ENCODE data around the gene SIGLECL1. TPM values are rescaled to one million over a fixed set of nuclear protein-coding genes. Genes with fewer than 3 reads are reported as not detected.

SIGLECL1 gene
- polyA plus RNA-seq, 3 donors: not detected

- no peak for DNase-seq (ENCODE audit: extremely low read depth in 1 of 11, low read depth in 9 of 11, low spot score in 4 of 11)
Measured at GRCh38 chr19:51293571-51294210, 42.8 kb downstream of the SIGLECL1 start.

GRCh38 chr19:51294211-51294976, 43.5 kb downstream of the SIGLECL1 start:
- DNase-seq (ENCODE audit: extremely low read depth in 1 of 11, low read depth in 9 of 11, low spot score in 4 of 11): no peak

DNA sequence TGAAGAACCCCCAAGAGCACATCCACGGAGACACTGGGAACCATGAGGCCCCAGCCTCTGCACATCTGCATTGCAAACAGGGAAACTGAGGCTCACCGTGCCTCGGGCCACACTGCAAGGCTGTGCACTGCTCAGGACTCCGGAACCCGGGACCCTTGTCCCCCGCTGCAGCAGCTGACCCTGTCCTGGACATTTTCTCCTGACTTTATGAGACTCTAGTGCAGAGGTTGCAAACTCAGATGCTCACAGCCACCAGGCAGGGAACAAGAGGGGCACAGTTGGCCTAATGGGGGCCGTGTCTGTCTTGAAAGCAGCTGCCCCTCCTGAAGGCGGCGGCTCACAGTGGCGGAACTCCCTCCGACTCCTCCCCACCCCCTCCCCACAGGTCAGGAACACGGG, 44.1 kb downstream of the SIGLECL1 start:
- DNase-seq (ENCODE audit: extremely low read depth in 1 of 11, low read depth in 9 of 11, low spot score in 4 of 11): no peak

GRCh38 chr19:51295382-51296126, 44.7 kb downstream of the SIGLECL1 start:
- no peak for DNase-seq (ENCODE audit: extremely low read depth in 1 of 11, low read depth in 9 of 11, low spot score in 4 of 11)

DNA sequence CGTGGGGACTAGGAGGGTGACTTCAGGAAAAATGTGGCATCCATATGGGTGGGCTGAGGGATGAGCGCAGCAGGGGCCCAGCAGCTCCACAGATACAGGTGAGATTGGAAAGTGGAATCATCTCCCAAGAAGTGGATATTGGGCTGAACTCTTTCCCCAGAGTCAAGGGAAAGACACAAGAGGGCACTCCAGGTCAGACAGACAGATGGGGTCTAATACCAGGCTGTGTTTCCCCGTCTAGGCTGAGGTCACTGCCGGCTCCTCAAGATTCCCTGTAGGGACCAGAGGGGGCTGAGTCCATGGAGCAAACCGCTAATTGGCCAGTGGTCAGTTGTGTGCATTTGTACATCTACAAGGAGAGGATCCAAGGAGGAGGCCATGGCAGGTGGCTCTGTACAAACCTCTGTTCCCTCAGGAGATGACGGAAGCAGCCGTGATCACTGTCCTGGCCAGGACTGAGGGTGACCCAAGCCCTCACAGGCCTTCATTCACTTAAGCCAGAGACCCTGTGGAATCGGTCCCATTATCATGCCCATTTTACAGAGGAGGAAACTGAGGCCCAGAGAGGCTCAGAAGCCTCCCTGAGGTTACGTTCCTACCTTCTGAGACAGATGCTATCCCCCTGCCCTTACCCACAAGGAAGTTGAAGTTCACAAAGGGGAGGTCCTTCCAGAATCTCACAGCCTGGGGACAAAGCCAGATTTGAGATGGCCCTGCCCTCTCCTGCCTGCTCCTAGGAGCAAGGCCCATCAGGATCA, 45.6 kb downstream of the SIGLECL1 start:
- DNase-seq (ENCODE audit: extremely low read depth in 1 of 11, low read depth in 9 of 11, low spot score in 4 of 11): no peak

DNA sequence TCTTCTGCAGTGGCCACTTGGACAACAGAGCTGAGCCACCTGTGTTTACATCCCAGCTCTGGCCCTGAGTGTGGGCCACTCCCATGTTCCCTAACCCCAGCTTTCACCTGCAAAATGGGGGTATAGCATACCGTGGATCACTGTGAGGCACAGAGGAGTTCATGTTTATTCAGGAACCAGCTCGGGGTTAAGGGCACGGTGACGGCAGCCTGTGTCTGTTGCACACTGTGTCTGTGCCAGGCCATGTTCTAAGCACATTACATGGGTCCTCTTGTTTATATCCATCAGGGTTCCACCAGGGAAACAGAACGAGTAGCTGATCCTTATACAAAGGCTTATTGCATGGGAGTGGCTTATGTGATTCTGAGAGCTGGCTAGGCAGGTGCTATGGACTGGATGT, 46.5 kb downstream of the SIGLECL1 start:
- DNase-seq (ENCODE audit: extremely low read depth in 1 of 11, low read depth in 9 of 11, low spot score in 4 of 11): no peak

GRCh38 chr19:51301266-51301665, 50.4 kb downstream of the SIGLECL1 start:
- DNase-seq (ENCODE audit: extremely low read depth in 1 of 11, low read depth in 9 of 11, low spot score in 4 of 11): no peak

DNA sequence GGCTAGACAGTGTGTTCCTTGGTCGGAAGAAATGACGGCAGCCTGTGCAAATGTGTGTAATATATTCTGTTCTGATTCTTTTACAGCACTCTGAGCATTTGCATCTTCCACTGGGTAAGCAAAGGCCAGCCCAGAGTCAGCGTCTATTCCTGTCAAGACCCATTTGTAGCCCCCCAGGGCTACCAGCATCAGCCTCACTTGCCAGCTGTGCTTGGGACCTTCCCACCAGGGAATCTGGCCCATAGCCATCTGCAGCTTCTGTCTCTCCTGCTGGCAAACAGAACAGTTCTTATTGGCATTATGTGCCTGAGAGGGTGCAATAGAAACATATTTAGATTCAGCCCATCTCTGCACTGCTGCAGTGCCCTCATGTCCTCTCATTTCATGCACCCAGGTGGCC, 54.6 kb downstream of the SIGLECL1 start:
- DNase-seq (ENCODE audit: extremely low read depth in 1 of 11, low read depth in 9 of 11, low spot score in 4 of 11): no peak

GRCh38 chr19:51311351-51312257, 60.7 kb downstream of the SIGLECL1 start, which contains the start of gene IGLON5:
Gene IGLON5, plus strand, starts transcription at chr19:51311644. Its CDS starts 204 bp downstream, at chr19:51311848.
- DNase-seq (ENCODE audit: extremely low read depth in 1 of 11, low read depth in 9 of 11, low spot score in 4 of 11): no peak

DNA sequence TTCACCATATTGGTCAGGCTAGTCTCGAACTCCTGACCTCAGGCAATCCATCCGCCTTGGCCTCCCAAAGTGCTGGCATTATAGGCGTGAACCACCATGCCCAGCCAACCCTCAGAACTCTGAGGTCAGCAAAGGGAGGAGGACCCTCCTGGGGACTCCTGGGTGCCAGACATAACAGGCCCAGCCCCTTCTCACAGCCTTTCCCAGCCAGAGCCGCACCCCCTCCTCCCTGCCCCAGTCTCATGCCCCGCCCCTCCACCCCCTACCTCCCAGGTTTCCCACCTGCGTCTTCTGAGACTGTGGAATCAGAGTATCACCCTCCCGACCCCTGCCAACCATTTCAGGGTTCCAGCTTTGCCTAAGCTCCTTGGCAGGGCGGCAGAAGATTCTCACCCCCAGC, 65.8 kb downstream of the SIGLECL1 start:
- no peak for DNase-seq (ENCODE audit: extremely low read depth in 1 of 11, low read depth in 9 of 11, low spot score in 4 of 11)

DNA sequence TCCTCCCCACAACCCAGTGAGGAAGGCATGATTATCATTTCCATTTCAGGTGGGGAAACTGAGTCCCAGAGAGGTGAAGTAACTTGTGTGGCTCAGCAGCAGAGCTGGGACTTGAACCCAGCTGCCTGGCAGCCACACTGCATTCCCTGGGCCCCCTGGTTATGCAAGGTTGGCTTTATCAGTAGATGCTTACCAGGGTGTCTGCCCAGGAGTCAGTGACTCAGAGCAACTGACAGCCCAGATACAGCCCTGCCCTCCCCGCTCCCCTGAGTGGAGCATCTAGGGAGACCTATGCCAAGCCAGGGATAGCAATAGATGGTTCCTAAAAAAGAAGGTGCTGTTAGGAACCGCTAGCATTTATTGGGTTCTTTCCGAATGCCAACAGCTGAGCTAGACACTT, 66.5 kb downstream of the SIGLECL1 start:
- DNase-seq (ENCODE audit: extremely low read depth in 1 of 11, low read depth in 9 of 11, low spot score in 4 of 11): no peak

- DNase-seq (ENCODE audit: extremely low read depth in 1 of 11, low read depth in 9 of 11, low spot score in 4 of 11): no peak
Measured at GRCh38 chr19:51317968-51318367, 67.1 kb downstream of the SIGLECL1 start.

Other genes with a start within 250 kb of the SIGLECL1 start
- 1 to 10 TPM; 2.4 to 4.0 (median 3.6) TPM for gene KLK8, start 249.5 kb upstream of the SIGLECL1 start, polyA plus RNA-seq (ENCODE audit: insufficient read length in 3 of 3)
- gene KLK10, start 231.4 kb upstream of the SIGLECL1 start, polyA plus RNA-seq (ENCODE audit: insufficient read length in 3 of 3): under 1 TPM; 0.32 to 0.44 (median 0.37) TPM
- gene KLK11, start 224.5 kb upstream of the SIGLECL1 start, polyA plus RNA-seq (ENCODE audit: insufficient read length in 3 of 3): under 1 TPM in 2 of 3 donors, not detected in 1; 0.19 to 0.38 TPM
- gene KLK12, start 216.1 kb upstream of the SIGLECL1 start, polyA plus RNA-seq (ENCODE audit: insufficient read length in 3 of 3): not detected
- gene KLK13, start 186.0 kb upstream of the SIGLECL1 start, polyA plus RNA-seq (ENCODE audit: insufficient read length in 3 of 3): under 1 TPM; 0.39 to 0.68 (median 0.40) TPM
- gene KLK14, start 168.2 kb upstream of the SIGLECL1 start, polyA plus RNA-seq (ENCODE audit: insufficient read length in 3 of 3): under 1 TPM; 0.22 to 0.51 (median 0.23) TPM
- gene CTU1, start 142.7 kb upstream of the SIGLECL1 start, polyA plus RNA-seq (ENCODE audit: insufficient read length in 3 of 3): 1 to 10 TPM; 2.1 to 4.2 (median 4.0) TPM
- 1 to 10 TPM; 1.1 to 1.7 (median 1.5) TPM for gene SIGLEC9, start 126.2 kb upstream of the SIGLECL1 start, polyA plus RNA-seq (ENCODE audit: insufficient read length in 3 of 3)
- gene SIGLEC7, start 108.8 kb upstream of the SIGLECL1 start, polyA plus RNA-seq (ENCODE audit: insufficient read length in 3 of 3): under 1 TPM; 0.22 to 0.65 (median 0.27) TPM
- gene CD33, start 26.0 kb upstream of the SIGLECL1 start, polyA plus RNA-seq (ENCODE audit: insufficient read length in 3 of 3): 1 to 10 TPM; 1.8 to 2.4 (median 1.8) TPM
- 1 to 10 TPM; 3.7 to 5.2 (median 4.6) TPM for gene IGLON5, start 60.6 kb downstream of the SIGLECL1 start, polyA plus RNA-seq (ENCODE audit: insufficient read length in 3 of 3)
- gene VSIG10L, start 91.1 kb downstream of the SIGLECL1 start, polyA plus RNA-seq (ENCODE audit: insufficient read length in 3 of 3): 1 to 10 TPM; 3.8 to 5.3 (median 4.4) TPM
- gene ETFB, start 115.3 kb downstream of the SIGLECL1 start, polyA plus RNA-seq (ENCODE audit: insufficient read length in 3 of 3): 100 to 1,000 TPM; 124 to 158 (median 140) TPM
- 1 to 10 TPM in 2 of 3 donors, under 1 TPM in 1; 0.54 to 1.8 (median 1.7) TPM for gene CLDND2, start 117.9 kb downstream of the SIGLECL1 start, polyA plus RNA-seq (ENCODE audit: insufficient read length in 3 of 3)
- gene NKG7, start 121.6 kb downstream of the SIGLECL1 start, polyA plus RNA-seq (ENCODE audit: insufficient read length in 3 of 3): 1 to 10 TPM; 1.1 to 1.9 (median 1.7) TPM
- under 1 TPM; 0.20 to 0.80 (median 0.30) TPM for gene LIM2, start 136.9 kb downstream of the SIGLECL1 start, polyA plus RNA-seq (ENCODE audit: insufficient read length in 3 of 3)
- gene C19orf84, start 139.5 kb downstream of the SIGLECL1 start, polyA plus RNA-seq (ENCODE audit: insufficient read length in 3 of 3): under 1 TPM; 0.15 to 0.48 (median 0.47) TPM
- 1 to 10 TPM; 1.2 to 1.8 (median 1.6) TPM for gene SIGLEC10, start 166.6 kb downstream of the SIGLECL1 start, polyA plus RNA-seq (ENCODE audit: insufficient read length in 3 of 3)
- under 1 TPM in 1 of 3 donors, not detected in 2; 0.06 TPM for gene SIGLEC8, start 207.4 kb downstream of the SIGLECL1 start, polyA plus RNA-seq (ENCODE audit: insufficient read length in 3 of 3)
- gene CEACAM18, start 227.5 kb downstream of the SIGLECL1 start, polyA plus RNA-seq (ENCODE audit: insufficient read length in 3 of 3): not detected

All from renal cortex interstitium (tissue), 11 donors.